ENCODE measurements around the gene TMEM266.

Gene TMEM266

GRCh38 chr15:76192715-76193114 is 132.9 kb downstream of the TMEM266 start:
- TF ChIP-seq, protein P1, sequence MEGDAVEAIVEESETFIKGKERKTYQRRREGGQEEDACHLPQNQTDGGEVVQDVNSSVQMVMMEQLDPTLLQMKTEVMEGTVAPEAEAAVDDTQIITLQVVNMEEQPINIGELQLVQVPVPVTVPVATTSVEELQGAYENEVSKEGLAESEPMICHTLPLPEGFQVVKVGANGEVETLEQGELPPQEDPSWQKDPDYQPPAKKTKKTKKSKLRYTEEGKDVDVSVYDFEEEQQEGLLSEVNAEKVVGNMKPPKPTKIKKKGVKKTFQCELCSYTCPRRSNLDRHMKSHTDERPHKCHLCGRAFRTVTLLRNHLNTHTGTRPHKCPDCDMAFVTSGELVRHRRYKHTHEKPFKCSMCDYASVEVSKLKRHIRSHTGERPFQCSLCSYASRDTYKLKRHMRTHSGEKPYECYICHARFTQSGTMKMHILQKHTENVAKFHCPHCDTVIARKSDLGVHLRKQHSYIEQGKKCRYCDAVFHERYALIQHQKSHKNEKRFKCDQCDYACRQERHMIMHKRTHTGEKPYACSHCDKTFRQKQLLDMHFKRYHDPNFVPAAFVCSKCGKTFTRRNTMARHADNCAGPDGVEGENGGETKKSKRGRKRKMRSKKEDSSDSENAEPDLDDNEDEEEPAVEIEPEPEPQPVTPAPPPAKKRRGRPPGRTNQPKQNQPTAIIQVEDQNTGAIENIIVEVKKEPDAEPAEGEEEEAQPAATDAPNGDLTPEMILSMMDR (IDR thresholded peaks at IDR 0.05; ENCODE audit: control extremely low read depth, extremely low read depth, low read depth, missing control alignments) = no peak
- CTCF ChIA-PET = interaction anchor here (0.9 to 4.0 kb wide), 6 partner anchors 8 to 143 kb away, joined by 3 to 26 read pairs (median 4); partner anchors contain the start of gene ISL2
- no peak for DNase-seq (ENCODE audit: extremely low spot score)
- POLR2A ChIA-PET = interaction anchor here (0.6 kb wide), 1 partner anchor 96 kb away, joined by 3 read pairs; no protein-coding TSS in a partner anchor

DNA sequence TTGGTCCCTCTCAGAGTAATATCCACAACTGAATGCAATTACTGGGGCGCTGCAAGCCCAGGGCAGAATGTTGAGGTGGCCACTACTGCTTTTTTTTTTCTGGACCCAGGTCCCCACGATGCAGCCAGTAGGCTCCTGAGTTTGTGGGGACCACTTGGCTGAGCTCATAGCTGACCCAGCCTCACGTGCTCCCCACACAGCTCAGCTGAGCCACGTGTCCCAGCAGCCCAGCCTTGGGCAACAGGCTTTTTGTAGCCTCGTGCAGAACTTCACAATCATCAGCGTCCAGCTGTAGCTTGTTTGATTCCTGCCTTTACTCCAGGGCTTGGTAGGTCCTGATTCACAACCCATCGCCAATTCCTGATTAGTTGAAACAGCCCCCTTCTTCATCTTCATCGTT is 134.1 kb downstream of the TMEM266 start:
- TF ChIP-seq, protein P1 (IDR thresholded peaks at IDR 0.05; ENCODE audit: control extremely low read depth, extremely low read depth, low read depth, missing control alignments) = no peak
- CTCF ChIA-PET = interaction anchor here (1.2 to 2.0 kb wide), 3 partner anchors 9 to 17 kb away, joined by 3 to 8 read pairs (median 5); no protein-coding TSS in a partner anchor
- DNase-seq (ENCODE audit: extremely low spot score) = no peak
- POLR2A ChIA-PET = no interaction called here

GRCh38 chr15:76195506-76196268 is 135.9 kb downstream of the TMEM266 start:
- CTCF ChIA-PET = interaction anchor here (1.3 to 3.7 kb wide), 3 partner anchors 10 to 18 kb away, joined by 3 to 20 read pairs (median 3); no protein-coding TSS in a partner anchor
- POLR2A ChIA-PET = no interaction called here
- TF ChIP-seq, protein P1 (IDR thresholded peaks at IDR 0.05; ENCODE audit: control extremely low read depth, extremely low read depth, low read depth, missing control alignments) = no peak
- no peak for DNase-seq (ENCODE audit: extremely low spot score)

DNA sequence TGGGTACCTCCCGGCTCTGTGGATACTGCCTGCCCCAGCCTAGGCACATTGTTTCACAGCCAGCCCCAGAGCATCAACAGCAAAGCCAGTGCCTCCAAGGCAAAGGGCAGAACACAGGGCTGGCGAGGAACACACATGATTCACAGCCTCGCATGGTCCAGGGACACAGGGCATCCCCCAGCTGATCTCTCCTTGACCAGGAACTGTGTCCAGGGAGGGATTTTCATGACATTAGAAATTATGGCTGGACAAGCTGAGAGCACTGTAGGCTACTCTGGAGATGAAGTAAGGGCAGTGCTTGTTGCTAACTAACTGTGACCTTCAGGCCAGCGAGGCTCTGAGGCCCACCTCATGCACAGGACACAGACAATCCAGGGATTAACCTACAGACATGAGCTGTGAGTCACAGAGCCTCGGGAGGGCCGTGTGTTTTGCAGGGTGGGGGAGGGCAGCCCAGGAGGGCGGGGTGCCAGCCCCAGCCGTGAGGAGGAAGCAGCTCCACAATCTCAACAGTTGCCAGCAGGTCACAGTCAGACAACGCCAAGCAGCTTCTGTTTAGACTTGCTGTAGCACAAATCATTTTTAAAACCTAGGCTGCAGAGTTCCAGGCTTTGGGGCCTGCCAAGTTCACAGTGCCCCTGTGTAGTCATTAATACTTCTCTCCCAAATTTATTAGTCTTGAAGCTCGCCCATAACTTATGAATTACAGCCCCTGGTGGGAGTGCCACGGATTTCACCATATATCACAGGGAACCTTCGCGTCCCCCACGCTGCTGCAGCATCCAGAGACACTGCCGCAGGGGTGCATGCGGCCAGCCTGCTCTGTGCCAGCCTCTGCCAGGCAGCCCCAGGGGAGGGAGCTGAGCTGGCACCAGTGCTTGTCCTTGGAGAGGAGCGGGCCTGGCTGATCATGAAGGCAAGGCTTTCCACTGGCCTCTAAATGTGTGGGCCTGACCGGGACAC is 136.8 kb downstream of the TMEM266 start:
- CTCF ChIA-PET = interaction anchor here (1.0 to 3.7 kb wide), 4 partner anchors 10 to 18 kb away, joined by 3 to 20 read pairs (median 3); no protein-coding TSS in a partner anchor
- POLR2A ChIA-PET = no interaction called here
- DNase-seq (ENCODE audit: extremely low spot score) = no peak
- TF ChIP-seq, protein P1 (IDR thresholded peaks at IDR 0.05; ENCODE audit: control extremely low read depth, extremely low read depth, low read depth, missing control alignments) = no peak

DNA sequence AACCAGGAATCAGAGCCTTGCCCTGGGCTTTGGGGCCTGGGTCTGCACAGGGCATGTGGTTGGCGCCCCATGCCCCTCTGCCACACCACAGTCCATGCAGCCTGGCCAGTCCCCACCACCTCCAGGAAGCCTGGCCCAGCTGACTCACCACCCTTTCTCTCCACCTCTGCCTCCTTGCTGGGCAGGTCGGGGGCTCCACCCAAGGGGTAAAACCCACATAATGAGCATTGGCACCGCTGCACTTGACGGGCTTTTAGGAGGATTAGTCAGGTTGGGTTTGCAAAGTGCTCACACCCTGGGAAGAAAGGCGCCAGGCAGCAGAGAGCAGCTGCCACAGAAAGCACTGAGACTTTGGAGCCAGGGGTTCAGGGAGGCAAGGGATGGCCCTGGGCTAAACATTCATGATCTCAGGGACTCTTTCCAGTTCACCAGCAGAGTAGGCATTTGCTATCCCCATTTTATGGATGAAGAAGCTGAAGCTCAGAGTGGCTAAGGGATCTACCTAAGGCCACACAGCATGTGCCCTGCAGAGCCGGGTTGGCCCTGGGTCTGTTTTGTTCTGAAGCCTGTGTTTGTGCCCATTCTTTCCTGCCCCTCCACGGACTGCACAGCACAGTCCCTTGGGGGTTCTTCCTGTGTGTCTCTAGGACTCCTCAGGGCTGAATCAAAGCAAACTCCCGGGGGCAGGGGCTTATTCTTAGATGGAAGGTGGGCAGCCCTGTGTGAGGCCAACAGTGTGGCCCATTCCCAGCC is 138.1 kb downstream of the TMEM266 start:
- POLR2A ChIA-PET = no interaction called here
- TF ChIP-seq, protein P1 (IDR thresholded peaks at IDR 0.05; ENCODE audit: control extremely low read depth, extremely low read depth, low read depth, missing control alignments) = no peak
- DNase-seq (ENCODE audit: extremely low spot score) = no peak
- CTCF ChIA-PET = interaction anchor here (1.0 to 3.7 kb wide), 4 partner anchors 8 to 136 kb away, joined by 3 to 20 read pairs (median 4); no protein-coding TSS in a partner anchor
